A549 (cell line): ENCODE measurements around the gene CHADL. TPM values are rescaled to one million over a fixed set of nuclear protein-coding genes. Genes with fewer than 3 reads are reported as not detected.
A peak's percentile ranks its signal among the peaks of the same experiment; 100 is the strongest.

Experiments used
- ATAC-seq, 2 experiments: fragments of 200-7000 bp in 1 of 2; fragments of >200 bp in 1 of 2; cut with Nextera tagmentation in 1 of 2; cut with Tn5 transposase in 1 of 2; 3 replicates each; pipeline versions ENCODE4 v1.8.0 to v1.9.1; 2018 to 2020; ENCODE audit warnings: mild to moderate bottlenecking in 1 of 2, moderate library complexity in 1 of 2
- CTCF ChIA-PET: fragments of 300-600 bp; sonication (Branson Sonifier 250); formaldehyde crosslinking; extraction: SDS; loops from one replicate; lab custom pipeline; 2021; ENCODE audit warnings: antibody characterized with exemption, inconsistent platforms; lab: Yijun Ruan, JAX
- POLR2A ChIA-PET: fragments of 350-600 bp; formaldehyde crosslinking; extraction: SDS; loops from one replicate; lab custom pipeline; 2021; ENCODE audit warnings: antibody characterized with exemption, inconsistent platforms; lab: Yijun Ruan, JAX
- DNase-seq, 2 experiments: peaks; one replicate each; pipeline versions ENCODE4 v3.0.0 to v3.0.0-alpha.2; 2011 to 2016; ENCODE audit warnings: low read depth in 1 of 2, low spot score in 1 of 2
- FAIRE-seq: peaks from 2 replicates; lab custom pipeline; 2011; peaks lifted over from hg19 to GRCh38; lab: Jason Lieb, UNC
- H3K27ac ChIP-seq, 2 experiments: fragments of >200 bp; sonication (Bioruptor Twin); formaldehyde crosslinking; 3 replicates each; pipeline ENCODE4 v1.5.1; 2016 to 2017
- H3K4me1 ChIP-seq: fragments of >200 bp; sonication (Bioruptor Twin); formaldehyde crosslinking; 3 replicates; pipeline ENCODE4 v1.6.1; 2016
- H3K4me2 ChIP-seq: fragments of >200 bp; sonication (Bioruptor Twin); formaldehyde crosslinking; 3 replicates; pipeline ENCODE4 v1.6.1; 2016
- H3K4me3 ChIP-seq: fragments of >200 bp; sonication (Bioruptor Twin); formaldehyde crosslinking; 3 replicates; pipeline ENCODE4 v1.5.1; 2016
- H3K9me3 ChIP-seq: fragments of >200 bp; sonication (Bioruptor Twin); formaldehyde crosslinking; 3 replicates; pipeline ENCODE4 v1.6.1; 2016
- CHD2 ChIP-seq: fragments of 150-350 bp; IDR thresholded peaks from 2 replicates; pipeline ENCODE4 v1.6.1; 2014; ENCODE audit warnings: low read length; ENCODE audit not compliant: partially characterized antibody
- CTCF ChIP-seq: fragments of >200 bp; sonication (Bioruptor Twin); formaldehyde crosslinking; IDR thresholded peaks from 3 replicates; pipeline ENCODE4 v1.5.1; 2016
- E2F6 ChIP-seq: IDR thresholded peaks from 2 replicates; pipeline ENCODE4 v1.6.1; 2012; ENCODE audit warnings: low read depth, borderline replicate concordance
- EHF ChIP-seq: fragments of 250-450 bp; sonication (Bioruptor Pico); IDR thresholded peaks from 2 replicates; pipeline ENCODE4 v1.5.0; 2020; ENCODE audit warnings: mild to moderate bottlenecking
- EP300 ChIP-seq, 2 experiments: fragments of >200 bp; sonication (Bioruptor Twin); formaldehyde crosslinking; IDR thresholded peaks; 2 replicates in 1 of 2; 3 replicates in 1 of 2; pipeline ENCODE4 v1.6.1; 2016 to 2017
- HES2 ChIP-seq: fragments of >200 bp; sonication (Bioruptor Twin); formaldehyde crosslinking; IDR thresholded peaks from 2 replicates; pipeline ENCODE4 v1.6.1; 2016
- HEYL ChIP-seq: fragments of 250-450 bp; sonication (Bioruptor Pico); IDR thresholded peaks from 2 replicates; pipeline ENCODE4 v1.8.0; 2021; ENCODE audit warnings: mild to moderate bottlenecking, moderate library complexity
- HOXB5 ChIP-seq: fragments of 250-450 bp; sonication (Bioruptor Pico); IDR thresholded peaks from 2 replicates; pipeline ENCODE4 v1.5.0; 2020; ENCODE audit warnings: mild to moderate bottlenecking, moderate library complexity
- KDM5A ChIP-seq: fragments of 200-600 bp; sonication (generic); IDR thresholded peaks from 2 replicates; pipeline ENCODE4 v1.6.1; 2016; ENCODE audit warnings: antibody characterized with exemption, mild to moderate bottlenecking
- MAFK ChIP-seq: fragments of 450-650 bp; IDR thresholded peaks from 2 replicates; pipeline ENCODE4 v1.6.1; 2014; ENCODE audit not compliant: partially characterized antibody
- MAX ChIP-seq: IDR thresholded peaks from 2 replicates; pipeline ENCODE4 v1.6.1; 2012
- MYC ChIP-seq: IDR thresholded peaks from 2 replicates; pipeline ENCODE4 v1.6.1; 2012; ENCODE audit warnings: mild to moderate bottlenecking, inconsistent platforms, low read length, improper control_type of control experiment, borderline replicate concordance
- NPAS2 ChIP-seq: fragments of 250-450 bp; sonication (Bioruptor Pico); IDR thresholded peaks from 2 replicates; pipeline ENCODE4 v1.8.0; 2022; ENCODE audit warnings: mild to moderate bottlenecking, moderate library complexity, borderline replicate concordance
- NR3C1 ChIP-seq: fragments of >200 bp; sonication (Bioruptor Twin); formaldehyde crosslinking; IDR thresholded peaks from 3 replicates; pipeline ENCODE4 v1.6.1; 2017
- PBX3 ChIP-seq: IDR thresholded peaks from 2 replicates; pipeline ENCODE4 v1.6.1; 2012
- POLR2A ChIP-seq: IDR thresholded peaks from 2 replicates; pipeline ENCODE4 v1.6.1; 2012; ENCODE audit warnings: mild to moderate bottlenecking, low read length
- RARB ChIP-seq: fragments of 250-450 bp; sonication (Bioruptor Pico); IDR thresholded peaks from 2 replicates; pipeline ENCODE4 v1.8.0; 2021; ENCODE audit warnings: mild to moderate bottlenecking, moderate library complexity
- RCOR1 ChIP-seq: fragments of 150-350 bp; IDR thresholded peaks from 2 replicates; pipeline ENCODE4 v1.6.1; 2014; ENCODE audit warnings: antibody characterized with exemption, low read length, low read depth
- REST ChIP-seq: fragments of 200-600 bp; sonication (generic); IDR thresholded peaks from 2 replicates; pipeline ENCODE4 v1.6.1; 2016; ENCODE audit warnings: antibody characterized with exemption, mild to moderate bottlenecking, moderate library complexity
- RFX5 ChIP-seq: fragments of 450-650 bp; IDR thresholded peaks from 2 replicates; pipeline ENCODE4 v1.7.1; 2014; ENCODE audit warnings: antibody characterized with exemption, mild to moderate bottlenecking, moderate library complexity
- RNF2 ChIP-seq: fragments of 200-600 bp; sonication (generic); IDR thresholded peaks from 2 replicates; pipeline ENCODE4 v1.6.1; 2016; ENCODE audit warnings: low read depth, mild to moderate bottlenecking, antibody characterized with exemption, moderate library complexity, borderline replicate concordance
- TP53 ChIP-seq: fragments of 250-450 bp; sonication (Bioruptor Pico); IDR thresholded peaks from 2 replicates; pipeline ENCODE4 v1.5.0; 2021; ENCODE audit warnings: mild to moderate bottlenecking, moderate library complexity
- ZC3H11A ChIP-seq: fragments of 450-650 bp; IDR thresholded peaks from 2 replicates; pipeline ENCODE4 v1.6.1; 2014; ENCODE audit warnings: antibody characterized with exemption, mild to moderate bottlenecking
- WGBS: methylation state at CpG from one replicate; pipeline ENCODE4 v1.1.6; 2017; ENCODE audit errors: missing lambda C conversion rate; 5-methylcytosine and 5-hydroxymethylcytosine counted together
- polyA plus RNA-seq, 4 experiments: library from polyadenylated mRNA; depleted of rRNA in 3 of 4; stranded (reverse); fragments of >200 nt; fragmentation: RNase III in 1 of 4; extraction: RNeasy Plus Mini Kit Qiagen cat#74134 plus additional on column Dnase treatment in 1 of 4; gene quantifications; 2 replicates in 3 of 4; 3 replicates in 1 of 4; pipeline ENCODE4 v1.2.3, GENCODE V29; 2011 to 2017

The CHADL gene
- polyA plus RNA-seq, 2 of the 4 experiments (the other 2 are of a cell fraction), result not detected

- TF ChIP-seq E2F6 (no peak), EHF (no peak), POLR2A (no peak), REST (no peak)
- TF ChIP-seq, all 56 proteins: peak for 0
Observed at GRCh38 chr22:41284465-41284864, 43.7 kb upstream of the CHADL start (continued).

- no CpG with 5 or more reads among the region's 2 CpGs for WGBS
- FAIRE-seq (no peak), DNase-seq (no peak)
Observed at GRCh38 chr22:41280854-41281253, 40.1 kb upstream of the CHADL start.

GRCh38 chr22:41280065-41280464 lies 39.3 kb upstream of the CHADL start:
- no peak overlapping the region for H3K4me2 ChIP-seq
- no peak for ATAC-seq

More at GRCh38 chr22:41280854-41281253, 40.1 kb upstream of the CHADL start:
- H3K27ac ChIP-seq, result no peak overlapping the region
- H3K4me1 ChIP-seq, result peaks cover 12% of the 10 kb centered on the region
- ATAC-seq, result no peak
- H3K4me2 ChIP-seq, result no peak overlapping the region
- TF ChIP-seq ZC3H11A, result no peak
- no peak for TF ChIP-seq MYC
- no peak for TF ChIP-seq RFX5
- TF ChIP-seq HEYL (CRISPR knock-in tag), result no peak
- TF ChIP-seq HES2, result no peak
- TF ChIP-seq POLR2A, result no peak
- no peak for TF ChIP-seq MAFK
- TF ChIP-seq HOXB5 (CRISPR knock-in tag), result no peak
- no peak for TF ChIP-seq CTCF
- no peak for TF ChIP-seq RNF2
- TF ChIP-seq RCOR1, result no peak
- TF ChIP-seq TP53 (CRISPR knock-in tag), result no peak
- TF ChIP-seq NPAS2 (CRISPR knock-in tag), result no peak
- TF ChIP-seq KDM5A, result no peak
- TF ChIP-seq EP300 (IDR thresholded peaks at IDR 0.05), result no peak
- ChIA-PET CTCF (interaction anchor here (1.5 kb wide), 1 partner anchor 25 kb away, joined by 4 read pairs; no protein-coding TSS in a partner anchor), POLR2A (no interaction called here)
- no peak overlapping the region for H3K4me3 ChIP-seq
- no peaks in the 10 kb centered on the region for H3K9me3 ChIP-seq

More at GRCh38 chr22:41280065-41280464, 39.3 kb upstream of the CHADL start:
- Histone ChIP-seq H3K27ac (0 out of 6 replicates have a peak overlapping the region, but pooled peaks of 1 of the 2 experiments have one; percentile 29), H3K4me3 (no peak overlapping the region), H3K9me3 (no peaks in the 10 kb centered on the region), H3K4me1 (peaks cover 12% of the 10 kb centered on the region)
- FAIRE-seq, result no peak
- ChIA-PET POLR2A (no interaction called here), CTCF (no interaction called here)
- TF ChIP-seq MAX, result no peak
- TF ChIP-seq NR3C1, result no peak
- no peak for TF ChIP-seq CTCF
- TF ChIP-seq RCOR1, result no peak
- TF ChIP-seq CHD2, result no peak
- no peak for TF ChIP-seq PBX3
- no peak for TF ChIP-seq RARB (CRISPR knock-in tag)
- TF ChIP-seq E2F6, result no peak
- DNase-seq, result no peak
- 87% methylated on average over 3 of the region's 3 CpGs for WGBS
